ENCODE data around the gene ABCA3.

DNA sequence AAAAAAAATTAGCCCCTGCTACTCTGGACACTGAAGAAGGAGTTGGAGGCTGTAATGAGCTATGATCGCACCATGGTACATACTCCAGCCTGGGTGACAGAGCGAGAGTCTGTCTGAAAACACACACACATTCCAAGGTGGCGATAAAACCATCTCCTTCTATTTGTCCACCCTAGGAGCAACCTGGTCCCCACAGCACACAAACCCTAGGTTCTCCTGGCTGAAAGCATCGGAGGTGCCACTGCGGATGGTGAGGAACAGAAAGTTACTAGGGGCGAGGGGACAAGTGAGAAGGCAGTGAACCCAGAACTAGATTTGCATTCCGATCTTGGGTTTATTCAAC lies 87.8 kb downstream of the ABCA3 start:
- TF ChIP-seq, protein P1, sequence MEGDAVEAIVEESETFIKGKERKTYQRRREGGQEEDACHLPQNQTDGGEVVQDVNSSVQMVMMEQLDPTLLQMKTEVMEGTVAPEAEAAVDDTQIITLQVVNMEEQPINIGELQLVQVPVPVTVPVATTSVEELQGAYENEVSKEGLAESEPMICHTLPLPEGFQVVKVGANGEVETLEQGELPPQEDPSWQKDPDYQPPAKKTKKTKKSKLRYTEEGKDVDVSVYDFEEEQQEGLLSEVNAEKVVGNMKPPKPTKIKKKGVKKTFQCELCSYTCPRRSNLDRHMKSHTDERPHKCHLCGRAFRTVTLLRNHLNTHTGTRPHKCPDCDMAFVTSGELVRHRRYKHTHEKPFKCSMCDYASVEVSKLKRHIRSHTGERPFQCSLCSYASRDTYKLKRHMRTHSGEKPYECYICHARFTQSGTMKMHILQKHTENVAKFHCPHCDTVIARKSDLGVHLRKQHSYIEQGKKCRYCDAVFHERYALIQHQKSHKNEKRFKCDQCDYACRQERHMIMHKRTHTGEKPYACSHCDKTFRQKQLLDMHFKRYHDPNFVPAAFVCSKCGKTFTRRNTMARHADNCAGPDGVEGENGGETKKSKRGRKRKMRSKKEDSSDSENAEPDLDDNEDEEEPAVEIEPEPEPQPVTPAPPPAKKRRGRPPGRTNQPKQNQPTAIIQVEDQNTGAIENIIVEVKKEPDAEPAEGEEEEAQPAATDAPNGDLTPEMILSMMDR (IDR thresholded peaks at IDR 0.05; ENCODE audit: low read length): no peak
- TF ChIP-seq EZH2 (IDR thresholded peaks at IDR 0.05; ENCODE audit: borderline replicate concordance, low read length): no peak

All from OCI-LY1 (cell line).